ENCODE results near the gene IZUMO1R. TPM values are rescaled to one million over a fixed set of nuclear protein-coding genes. Genes with fewer than 3 reads are reported as not detected.

The IZUMO1R gene
- total RNA-seq, 2 donors from 2014 or later = not detected

GRCh38 chr11:94279996-94280395 is 24.4 kb upstream of the IZUMO1R start:
- Histone ChIP-seq H3K4me3 (no peak overlapping the region), H3K9me3 (no peaks in the 10 kb centered on the region), H3K27ac (no peak overlapping the region), H3K27me3 (replicated peaks; ENCODE audit: insufficient read depth) (no peaks in the 10 kb centered on the region), H3K4me1 (ENCODE audit: control insufficient read depth in 1 of 2, low read depth in 2 of 2) (no peaks in the 10 kb centered on the region), H3K36me3 (no peaks in the 10 kb centered on the region)
- ATAC-seq (ENCODE audit: insufficient number of reproducible peaks, low FRiP score, low read depth) (no peak), DNase-seq (ENCODE audit: low spot score) (no peak)
- TF ChIP-seq CTCF (IDR thresholded peaks at IDR 0.05) = no peak

GRCh38 chr11:94281324-94281723 is 23.1 kb upstream of the IZUMO1R start:
- no peak for TF ChIP-seq CTCF (IDR thresholded peaks at IDR 0.05)
- DNase-seq (ENCODE audit: low spot score) = no peak
- ATAC-seq (ENCODE audit: insufficient number of reproducible peaks, low FRiP score, low read depth) = no peak
- Histone ChIP-seq H3K27me3 (replicated peaks; ENCODE audit: insufficient read depth) (no peaks in the 10 kb centered on the region), H3K36me3 (no peaks in the 10 kb centered on the region), H3K4me1 (ENCODE audit: control insufficient read depth in 1 of 2, low read depth in 2 of 2) (no peaks in the 10 kb centered on the region), H3K9me3 (no peaks in the 10 kb centered on the region), H3K27ac (no peak overlapping the region), H3K4me3 (no peak overlapping the region)

GRCh38 chr11:94283678-94284077 is 20.7 kb upstream of the IZUMO1R start:
- Histone ChIP-seq H3K9me3 (no peaks in the 10 kb centered on the region), H3K4me1 (ENCODE audit: control insufficient read depth in 1 of 2, low read depth in 2 of 2) (no peaks in the 10 kb centered on the region), H3K27me3 (replicated peaks; ENCODE audit: insufficient read depth) (no peaks in the 10 kb centered on the region), H3K4me3 (no peak overlapping the region), H3K27ac (no peak overlapping the region), H3K36me3 (no peaks in the 10 kb centered on the region)
- no peak for ATAC-seq (ENCODE audit: insufficient number of reproducible peaks, low FRiP score, low read depth)
- TF ChIP-seq CTCF (IDR thresholded peaks at IDR 0.05) = no peak
- DNase-seq (ENCODE audit: low spot score) = no peak

GRCh38 chr11:94295534-94295933 is 8.8 kb upstream of the IZUMO1R start:
- H3K27me3 ChIP-seq (replicated peaks; ENCODE audit: insufficient read depth) = no peaks in the 10 kb centered on the region
- peaks cover 0 to 8% of the 10 kb centered on the region in 2 donors for H3K4me1 ChIP-seq (ENCODE audit: control insufficient read depth in 1 of 2, low read depth in 2 of 2)
- no peaks in the 10 kb centered on the region for H3K9me3 ChIP-seq
- H3K4me3 ChIP-seq = no peak overlapping the region
- ATAC-seq (ENCODE audit: insufficient number of reproducible peaks, low FRiP score, low read depth) (no peak), DNase-seq (ENCODE audit: low spot score) (no peak)
- H3K27ac ChIP-seq = no peak overlapping the region
- H3K36me3 ChIP-seq = no peaks in the 10 kb centered on the region
- no peak for TF ChIP-seq CTCF (IDR thresholded peaks at IDR 0.05)

GRCh38 chr11:94297985-94298576 is 6.3 kb upstream of the IZUMO1R start:
- no peak for DNase-seq (ENCODE audit: low spot score)
- TF ChIP-seq CTCF (IDR thresholded peaks at IDR 0.05) = no peak
- no peaks in the 10 kb centered on the region for H3K9me3 ChIP-seq
- H3K27ac ChIP-seq = no peak overlapping the region
- no peaks in the 10 kb centered on the region for H3K36me3 ChIP-seq
- H3K4me1 ChIP-seq (ENCODE audit: control insufficient read depth in 1 of 2, low read depth in 2 of 2) = peaks cover 0 to 8% of the 10 kb centered on the region in 2 donors
- H3K27me3 ChIP-seq (replicated peaks; ENCODE audit: insufficient read depth) = no peaks in the 10 kb centered on the region
- ATAC-seq (ENCODE audit: insufficient number of reproducible peaks, low FRiP score, low read depth) = no peak
- no peak overlapping the region for H3K4me3 ChIP-seq
